PC-9 (cell line): Measurements from ENCODE around the gene ARHGAP42. TPM values are rescaled to one million over a fixed set of nuclear protein-coding genes. Genes with fewer than 3 reads are reported as not detected.

Source experiments
- BruUV-seq: library from RNA; stranded (reverse); fragments of 400-500 nt; replicated peaks from 2 replicates; lab custom pipeline; 2021; lab: Mats Ljungman, UMichigan
- CTCF ChIA-PET: fragments of 300-600 bp; sonication (Branson Sonifier 250); formaldehyde crosslinking; loops from one replicate; lab custom pipeline; 2022; ENCODE audit warnings: antibody characterized with exemption; lab: Charles Lee
- POLR2A ChIA-PET: fragments of 300-600 bp; sonication (Branson Sonifier 250); formaldehyde crosslinking; loops from one replicate; lab custom pipeline; 2022; ENCODE audit warnings: antibody characterized with exemption; ENCODE audit not compliant: unreplicated experiment; lab: Charles Lee
- DNase-seq, 2 experiments: peaks; one replicate each; pipeline versions ENCODE4 v3.0.0 to v3.0.0-alpha.2; 2015 to 2022; ENCODE audit warnings: mixed read lengths in 1 of 2
- H2AFZ ChIP-seq: fragments of 200-600 bp; sonication (generic); 2 replicates; pipeline ENCODE4 v1.8.1; 2017; ENCODE audit warnings: antibody characterized with exemption
- H3F3A ChIP-seq: fragments of 200-600 bp; sonication (generic); 2 replicates; pipeline ENCODE4 v1.8.1; 2017; ENCODE audit warnings: antibody characterized with exemption, mild to moderate bottlenecking, low read depth; ENCODE audit not compliant: insufficient read depth
- H3K27ac ChIP-seq: fragments of 200-600 bp; sonication (generic); 2 replicates; pipeline ENCODE4 v1.6.1; 2016; ENCODE audit warnings: mixed run types
- H3K27me3 ChIP-seq: fragments of 200-600 bp; sonication (generic); 2 replicates; pipeline ENCODE4 v1.6.1; 2016; ENCODE audit warnings: low read depth, mixed run types; ENCODE audit not compliant: insufficient read depth
- H3K36me3 ChIP-seq: fragments of 200-600 bp; sonication (generic); 2 replicates; pipeline ENCODE4 v1.6.1; 2016; ENCODE audit warnings: low read depth, mixed run types
- H3K4me1 ChIP-seq: fragments of 200-600 bp; sonication (generic); replicated peaks from 2 replicates; pipeline ENCODE4 v1.6.1; 2016; ENCODE audit warnings: mixed run types; ENCODE audit not compliant: insufficient read depth
- H3K4me2 ChIP-seq: fragments of 200-600 bp; sonication (generic); 2 replicates; pipeline ENCODE4 v1.6.1; 2017; ENCODE audit warnings: mixed run types
- H3K4me3 ChIP-seq: fragments of 200-600 bp; sonication (generic); 2 replicates; pipeline ENCODE4 v1.6.1; 2016; ENCODE audit warnings: mixed run types
- H3K79me2 ChIP-seq: fragments of 200-600 bp; sonication (generic); 2 replicates; pipeline ENCODE4 v1.6.1; 2017; ENCODE audit warnings: low read depth, mixed run types
- H3K9me2 ChIP-seq: fragments of 200-600 bp; sonication (generic); 2 replicates; pipeline ENCODE4 v1.8.1; 2017; ENCODE audit warnings: mild to moderate bottlenecking; ENCODE audit not compliant: insufficient read depth
- H3K9me3 ChIP-seq: fragments of 200-600 bp; sonication (generic); 2 replicates; pipeline ENCODE4 v1.8.1; 2016; ENCODE audit warnings: low read depth; ENCODE audit not compliant: insufficient read depth
- H4K20me1 ChIP-seq: fragments of 200-600 bp; sonication (generic); 2 replicates; pipeline ENCODE4 v1.8.1; 2017; ENCODE audit not compliant: insufficient read depth
- CTCF ChIP-seq: fragments of 200-600 bp; sonication (generic); conservative IDR thresholded peaks from 2 replicates; pipeline ENCODE4 v1.6.1; 2017; ENCODE audit warnings: mixed run types, antibody characterized with exemption, mild to moderate bottlenecking, moderate library complexity
- EZH2 ChIP-seq: fragments of 200-600 bp; sonication (generic); IDR thresholded peaks from 2 replicates; pipeline ENCODE4 v1.8.0; 2017; ENCODE audit warnings: antibody characterized with exemption, low read depth
- intact Hi-C: fragments of 100-400 bp; cut with micrococcal nuclease; formaldehyde crosslinking; loops from one replicate; pipeline ENCODE4 v1.10.0; 2022; ENCODE audit not compliant: unreplicated experiment
- total RNA-seq: library from RNA; stranded (reverse); gene quantifications from 2 replicates; pipeline ENCODE4 v1.2.3, GENCODE V29; 2021

ARHGAP42 gene
- total RNA-seq, 1 experiment from 2014 or later, result 12.8 TPM

- H3K4me1 ChIP-seq, result peaks cover 10% of the 10 kb centered on the region
- ChIA-PET POLR2A (interaction anchor here (0.6 kb wide), 1 partner anchor 161 kb away, joined by 5 read pairs; no protein-coding TSS in a partner anchor), CTCF (no interaction called here)
- no peak overlapping the region for H3K4me3 ChIP-seq
- no peaks in the 10 kb centered on the region for H3K27me3 ChIP-seq
- BruUV-seq, result no TSS peak
- no peak for DNase-seq
- H3K36me3 ChIP-seq, result no peaks in the 10 kb centered on the region
- no peak overlapping the region for H3K27ac ChIP-seq
- H2AFZ ChIP-seq, result no peak overlapping the region
- intact Hi-C loops, result no loop called here
- no peaks in the 10 kb centered on the region for H3K9me3 ChIP-seq
- no peaks in the 10 kb centered on the region for H3K79me2 ChIP-seq
- no peaks in the 10 kb centered on the region for H3F3A ChIP-seq
- no peaks in the 10 kb centered on the region for H3K9me2 ChIP-seq
- no peaks in the 10 kb centered on the region for H4K20me1 ChIP-seq
- TF ChIP-seq EZH2 (no peak), CTCF (no peak)
- no peak overlapping the region for H3K4me2 ChIP-seq
These were observed 16.9 kb upstream of the ARHGAP42 start for GRCh38 chr11:100670140-100670539.

- Histone ChIP-seq H3K9me3 (no peaks in the 10 kb centered on the region), H3K27ac (peak overlapping the region; percentile 27; the same call in 1 of the 2 replicates), H3K4me3 (no peak overlapping the region), H3K9me2 (no peaks in the 10 kb centered on the region), H3K27me3 (no peaks in the 10 kb centered on the region), H3F3A (no peaks in the 10 kb centered on the region), H3K4me1 (peaks cover 10% of the 10 kb centered on the region), H3K79me2 (no peaks in the 10 kb centered on the region), H2AFZ (0 out of 2 replicates have a peak overlapping the region, but pooled peaks have one; percentile 3), H3K4me2 (peak overlapping the region; percentile 15; the same call in 1 of the 2 replicates), H3K36me3 (no peaks in the 10 kb centered on the region), H4K20me1 (no peaks in the 10 kb centered on the region)
- peak in 1 of 2 experiments; percentile 85 for DNase-seq
- no peak for TF ChIP-seq EZH2
- TF ChIP-seq CTCF, result no peak
- ChIA-PET CTCF (no interaction called here), POLR2A (interaction anchor here (0.6 kb wide), 1 partner anchor 21 kb away, joined by 3 read pairs; no protein-coding TSS in a partner anchor)
- intact Hi-C loops, result no loop called here
- no TSS peak for BruUV-seq
These were observed 15.6 kb upstream of the ARHGAP42 start for GRCh38 chr11:100671471-100671870.

GRCh38 chr11:100672498-100673033 is 14.5 kb upstream of the ARHGAP42 start:
- H3K4me2 ChIP-seq, result no peak overlapping the region
- H3K4me3 ChIP-seq, result no peak overlapping the region
- TF ChIP-seq EZH2 (no peak), CTCF (no peak)
- no peaks in the 10 kb centered on the region for H3K9me3 ChIP-seq
- DNase-seq, result no peak
- no peaks in the 10 kb centered on the region for H3K36me3 ChIP-seq
- ChIA-PET POLR2A (no interaction called here), CTCF (interaction anchor here (0.6 kb wide), 1 partner anchor 9 kb away, joined by 3 read pairs; no protein-coding TSS in a partner anchor)
- H3K9me2 ChIP-seq, result no peaks in the 10 kb centered on the region
- no peaks in the 10 kb centered on the region for H3K79me2 ChIP-seq
- H2AFZ ChIP-seq, result no peak overlapping the region
- no peaks in the 10 kb centered on the region for H3F3A ChIP-seq
- BruUV-seq, result no TSS peak
- H3K27ac ChIP-seq, result no peak overlapping the region
- no peaks in the 10 kb centered on the region for H3K27me3 ChIP-seq
- peaks cover 10% of the 10 kb centered on the region for H3K4me1 ChIP-seq
- H4K20me1 ChIP-seq, result no peaks in the 10 kb centered on the region
- intact Hi-C loops, result no loop called here
